GM21825 (cell line): ENCODE measurements around the gene ELF4.
A peak's percentile ranks its signal among the peaks of the same experiment; 100 is the strongest.

Source experiments
- ATAC-seq: cut with Tn5 transposase; IDR thresholded peaks from one replicate; pipeline ENCODE4 v1.9.1; 2021; ENCODE audit warnings: mild to moderate bottlenecking, moderate library complexity; ENCODE audit not compliant: unreplicated experiment

The ELF4 gene

DNA sequence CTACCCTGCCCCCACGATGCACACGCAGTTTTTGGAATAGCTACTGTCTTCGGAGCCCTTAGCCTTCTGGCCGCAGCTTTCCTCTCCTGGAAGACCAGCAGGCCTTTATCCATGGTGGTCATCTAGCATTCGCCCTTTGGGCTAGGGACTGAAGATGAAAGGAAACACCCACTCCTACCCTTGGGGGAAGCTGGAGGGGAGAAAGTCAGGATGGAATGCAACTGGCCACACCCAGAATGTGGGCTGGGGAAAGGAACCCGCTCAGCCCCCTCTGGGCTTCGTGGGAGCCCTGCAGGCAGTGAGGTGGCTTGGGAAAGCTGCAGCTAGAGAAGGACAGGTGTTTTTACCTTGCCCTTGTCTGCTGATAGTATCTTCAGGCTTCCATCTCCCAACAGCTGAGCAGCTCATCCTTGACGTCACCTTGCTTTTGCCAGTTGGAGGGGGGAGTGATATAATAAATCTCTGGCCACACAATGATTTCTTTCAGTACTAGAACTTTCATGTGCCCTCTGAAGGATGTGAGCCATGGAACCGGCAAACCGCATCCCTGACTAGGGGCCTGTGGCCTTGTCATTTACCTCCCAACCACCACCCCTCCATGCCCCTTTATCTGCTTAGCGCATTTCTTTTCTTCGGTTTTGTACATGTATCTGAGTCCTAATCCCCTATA is 59.0 kb downstream of the ELF4 start:
- no peak for ATAC-seq

DNA sequence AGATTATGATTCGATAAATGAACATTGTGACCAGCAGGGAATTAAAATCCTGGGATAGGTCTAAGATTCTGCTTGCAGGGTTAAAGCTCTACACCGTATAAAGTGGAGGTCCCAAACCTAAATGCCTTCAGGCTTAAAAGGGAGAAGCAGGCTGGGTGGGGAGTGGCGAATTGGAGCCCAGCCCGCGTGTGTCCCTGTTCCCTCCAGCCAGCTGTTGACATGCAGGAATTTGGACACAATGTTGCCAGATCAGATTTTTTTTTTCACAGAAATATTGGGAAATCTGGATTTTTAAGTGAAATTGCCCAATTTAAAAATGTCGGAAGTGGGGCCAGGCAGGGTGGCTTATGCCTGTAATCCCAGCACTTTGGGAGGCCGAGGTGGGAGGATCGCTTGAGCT is 60.5 kb downstream of the ELF4 start:
- no peak for ATAC-seq

DNA sequence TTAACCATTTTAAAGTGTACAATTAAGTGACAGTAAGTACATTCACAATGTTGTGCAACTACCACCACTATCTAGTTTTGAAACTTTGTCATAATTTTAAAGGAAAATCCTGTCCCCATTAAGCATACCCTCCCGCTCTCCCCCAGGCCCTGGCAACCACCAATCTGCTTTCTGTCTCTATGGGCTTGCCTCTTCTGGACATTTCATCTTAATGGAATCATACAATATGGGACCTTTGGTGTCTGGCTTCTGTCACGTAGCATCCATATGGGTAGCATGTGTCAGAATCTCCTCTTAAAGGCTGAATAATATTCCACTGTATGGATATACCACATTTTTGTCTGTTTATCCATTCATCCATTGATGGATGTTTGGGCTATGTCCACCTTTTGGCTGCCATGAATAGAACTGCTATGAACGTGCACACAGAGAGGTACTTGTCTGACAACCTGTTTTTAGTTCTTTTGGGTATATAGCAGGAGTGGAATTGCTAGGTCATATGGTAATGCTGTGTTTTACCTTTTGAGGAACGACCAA is 61.5 kb downstream of the ELF4 start:
- ATAC-seq: no peak

DNA sequence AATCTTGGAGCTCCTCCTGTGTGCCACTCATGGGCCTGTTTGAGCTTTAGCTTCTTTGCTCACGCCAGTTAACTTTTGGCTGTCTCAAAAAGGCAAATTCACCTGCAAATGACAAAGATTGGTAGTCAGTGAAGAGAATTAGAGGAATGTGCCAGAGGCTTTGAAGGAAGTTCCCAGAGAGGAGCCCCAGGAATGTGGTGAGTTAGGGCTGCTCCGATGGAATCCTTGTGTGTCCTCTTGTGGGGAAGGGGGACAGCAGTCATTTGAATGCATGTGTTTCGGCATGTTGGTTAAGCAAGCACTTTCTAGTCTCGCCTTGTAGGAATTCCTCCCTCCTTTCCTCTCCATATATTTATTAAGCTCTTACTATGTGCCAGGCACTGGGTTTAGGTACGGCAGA is 62.9 kb downstream of the ELF4 start:
- no peak for ATAC-seq

DNA sequence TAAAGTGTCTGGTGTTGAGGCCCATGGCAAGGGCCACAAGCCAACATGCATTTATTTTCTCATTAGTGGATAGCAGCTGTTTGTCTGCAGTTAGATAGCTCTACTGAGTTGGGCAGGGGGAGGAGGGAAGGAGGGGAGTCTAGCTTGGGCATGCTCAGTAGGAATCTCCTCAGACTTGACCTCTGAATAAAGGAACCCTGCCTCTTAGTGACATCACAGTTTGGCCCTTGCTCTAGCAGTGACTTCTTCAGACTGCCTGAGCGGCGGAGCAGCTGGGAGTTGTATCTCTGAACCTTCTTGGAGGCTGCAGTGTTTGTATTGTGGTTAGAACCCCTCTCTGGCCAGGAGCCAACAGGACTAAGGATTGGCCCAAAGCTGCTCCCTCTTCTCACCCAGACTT is 70.5 kb downstream of the ELF4 start:
- no peak for ATAC-seq

DNA sequence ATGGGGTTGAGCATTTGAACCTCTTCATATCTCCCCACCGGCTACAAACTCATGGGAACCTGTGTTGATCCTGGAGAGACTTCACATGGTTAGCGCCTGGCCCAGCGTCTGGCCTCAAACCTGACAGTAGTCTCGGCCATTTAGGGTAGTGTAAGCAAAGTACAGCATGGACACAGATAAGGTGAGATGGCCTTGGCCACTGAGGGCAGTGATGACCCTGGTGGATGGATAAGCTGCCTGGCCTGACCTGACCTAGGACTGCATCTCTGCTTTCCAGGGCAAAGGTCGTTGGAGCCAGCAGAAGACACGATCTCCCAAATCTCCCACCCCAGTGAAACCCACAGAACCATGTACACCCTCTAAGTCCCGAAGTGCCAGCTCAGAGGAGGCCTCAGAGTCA is 76.1 kb downstream of the ELF4 start:
- ATAC-seq: no peak

DNA sequence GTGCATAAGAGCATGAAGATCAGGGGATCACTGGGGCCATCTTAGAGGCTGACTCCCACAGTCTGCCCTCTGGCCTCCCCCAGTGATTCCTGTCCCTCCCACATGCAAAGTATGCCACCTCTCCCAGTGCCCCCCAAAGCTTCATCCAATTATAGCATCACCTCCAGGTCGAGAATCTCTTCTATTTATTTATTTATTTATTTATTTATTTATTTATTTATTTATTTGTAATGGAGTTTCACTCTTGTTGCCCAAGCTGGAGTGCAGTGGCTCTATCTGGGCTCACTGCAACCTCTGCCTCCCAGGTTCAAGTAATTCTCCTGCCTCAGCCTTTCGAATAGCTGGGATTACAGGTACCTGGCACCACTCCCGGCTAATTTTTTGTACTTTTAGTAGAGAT is 77.7 kb downstream of the ELF4 start:
- ATAC-seq: no peak

DNA sequence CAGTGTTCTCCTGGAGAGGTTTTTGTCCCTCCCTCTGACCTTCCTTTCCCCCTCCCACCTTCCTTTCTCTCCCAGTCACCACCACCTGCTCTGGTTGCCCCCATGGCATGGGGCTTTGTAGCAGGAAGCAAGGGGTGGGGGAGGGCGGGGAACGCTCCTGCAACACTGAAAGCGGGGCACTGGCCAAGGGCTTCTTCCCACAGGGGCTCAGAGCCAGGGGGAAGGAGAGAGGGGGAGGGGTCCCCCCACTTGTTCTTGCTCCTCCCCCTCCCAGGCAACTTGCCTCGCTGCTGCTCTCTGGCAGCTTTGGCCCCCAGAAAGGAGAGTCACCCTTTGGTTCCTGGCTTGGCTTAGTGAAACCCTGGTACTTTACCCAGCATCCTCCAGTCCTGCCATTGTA is 79.5 kb downstream of the ELF4 start:
- no peak for ATAC-seq

DNA sequence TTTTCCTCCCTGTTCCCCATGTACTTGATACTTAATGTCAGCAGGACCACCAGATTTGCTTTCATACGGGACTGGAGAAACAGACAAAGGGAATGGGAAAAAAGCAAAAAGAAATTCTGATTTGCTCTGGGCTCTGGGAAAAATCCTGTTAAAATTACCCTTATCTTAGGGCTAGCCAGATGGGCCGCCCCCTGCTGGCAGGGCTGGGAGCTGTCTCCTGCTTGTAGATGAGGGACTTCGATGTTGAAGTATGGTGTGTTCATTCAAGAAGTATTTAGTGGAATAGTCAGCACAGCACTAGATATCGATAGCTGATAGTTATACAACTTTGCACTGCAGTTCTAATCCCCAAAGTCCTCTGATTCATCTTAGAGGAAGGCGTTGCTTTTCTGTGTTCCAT is 82.1 kb downstream of the ELF4 start:
- no peak for ATAC-seq

DNA sequence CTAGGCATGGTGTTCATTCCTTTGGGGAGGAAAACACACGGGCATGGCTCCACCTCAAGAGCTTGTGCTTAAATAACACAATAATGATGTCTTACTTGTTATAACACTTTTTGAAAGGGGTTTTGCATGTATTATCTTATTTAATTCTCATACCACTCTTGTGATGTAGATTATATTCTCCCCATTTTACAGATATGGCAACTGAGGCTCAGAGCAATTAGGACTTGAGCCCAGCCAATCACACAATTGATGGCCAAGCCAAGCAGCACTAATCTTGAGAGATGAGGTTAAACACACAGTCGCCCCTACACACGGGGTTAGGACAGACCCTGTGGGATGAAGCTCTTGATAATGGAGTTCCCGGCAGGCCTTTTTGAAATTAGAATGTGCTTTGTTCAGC is 82.7 kb downstream of the ELF4 start:
- no peak for ATAC-seq

DNA sequence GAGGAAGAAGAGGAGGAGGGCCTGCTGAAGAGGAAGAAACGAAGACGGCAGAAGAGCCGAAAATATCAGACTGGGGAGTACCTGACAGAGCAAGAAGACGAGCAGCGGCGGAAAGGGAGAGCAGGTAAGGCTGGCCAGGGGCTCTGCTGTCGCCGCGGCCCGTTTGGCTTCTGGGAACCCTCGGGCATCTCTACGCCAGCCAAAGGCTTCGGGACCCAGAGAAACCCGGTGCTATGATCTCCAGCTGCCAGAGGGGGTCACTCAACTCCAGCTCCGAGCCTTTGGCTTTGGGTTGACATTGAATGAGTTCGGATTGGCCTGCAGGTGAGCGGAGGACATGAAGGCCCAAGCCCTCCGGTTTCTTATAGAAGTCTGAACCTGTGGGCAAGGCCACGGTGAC is 85.0 kb downstream of the ELF4 start:
- no peak for ATAC-seq

DNA sequence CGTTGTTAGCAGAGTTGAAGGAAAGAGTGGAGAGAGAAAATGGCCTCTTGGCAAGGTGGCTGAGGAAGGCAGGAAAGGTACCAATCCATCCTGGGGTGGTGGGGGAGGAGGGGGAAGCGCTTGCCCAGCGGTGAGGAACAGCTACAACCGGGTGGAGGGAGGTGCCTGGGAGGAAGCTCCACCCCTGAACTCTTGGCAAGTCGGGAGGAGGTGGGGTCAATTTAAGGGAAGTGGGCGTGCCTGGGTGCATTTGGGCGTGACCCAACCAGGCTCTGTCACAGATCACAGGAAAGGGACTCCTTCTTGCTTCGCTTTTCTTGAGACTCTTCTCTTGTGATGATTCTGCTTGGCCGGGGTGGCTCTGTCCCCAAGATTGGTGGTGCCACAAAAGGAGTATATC is 86.2 kb downstream of the ELF4 start:
- peak; percentile 98 for ATAC-seq

DNA sequence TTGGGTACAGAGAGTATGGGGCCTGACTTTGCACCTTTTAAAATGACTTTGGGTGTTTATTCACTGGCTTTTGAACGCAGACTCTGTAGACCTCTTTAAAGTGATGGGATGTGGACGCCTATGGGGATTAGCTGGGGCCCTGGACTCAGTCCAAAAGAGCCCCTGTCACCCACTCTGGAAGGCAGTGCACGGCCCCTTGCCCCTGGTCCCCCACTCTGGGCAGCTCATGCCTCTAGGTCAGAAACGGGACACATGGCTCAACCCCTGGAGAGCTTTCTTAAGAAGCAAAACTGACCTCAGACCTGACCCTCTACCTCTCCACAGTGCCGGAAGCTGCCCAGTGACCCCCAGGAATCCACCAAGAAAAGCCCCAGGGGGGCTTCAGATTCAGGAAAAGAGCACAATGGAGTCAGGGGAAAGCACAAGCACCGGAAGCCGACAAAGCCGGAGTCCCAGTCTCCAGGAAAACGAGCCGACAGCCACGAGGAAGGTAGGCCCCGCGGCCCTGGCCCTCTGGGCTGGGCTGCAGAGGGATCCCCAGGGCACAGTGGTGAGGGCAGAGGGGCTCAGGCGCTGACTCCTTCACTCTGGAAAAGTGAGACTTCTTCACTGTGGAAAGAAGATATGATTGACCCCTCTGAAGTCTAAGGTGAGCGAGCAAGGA is 89.5 kb downstream of the ELF4 start:
- no peak for ATAC-seq

DNA sequence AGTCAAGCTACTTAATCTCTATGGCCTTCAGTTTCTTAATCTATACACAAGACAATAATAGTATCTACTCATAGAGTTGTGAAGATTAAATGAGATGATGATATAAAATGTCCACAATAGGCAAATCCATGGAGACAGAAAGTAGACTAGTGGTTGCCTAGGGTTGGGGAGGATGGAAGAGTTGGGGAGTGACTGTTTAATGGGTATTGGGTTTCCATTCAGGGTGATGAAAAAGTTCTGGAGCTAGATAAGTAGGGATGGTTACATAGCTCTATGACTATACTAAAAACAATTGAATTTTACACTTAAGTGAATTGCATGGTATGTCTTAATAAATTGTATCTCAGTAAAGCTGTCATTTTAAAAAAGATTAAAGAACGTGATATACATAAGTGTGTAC is 92.2 kb downstream of the ELF4 start:
- ATAC-seq: no peak

DNA sequence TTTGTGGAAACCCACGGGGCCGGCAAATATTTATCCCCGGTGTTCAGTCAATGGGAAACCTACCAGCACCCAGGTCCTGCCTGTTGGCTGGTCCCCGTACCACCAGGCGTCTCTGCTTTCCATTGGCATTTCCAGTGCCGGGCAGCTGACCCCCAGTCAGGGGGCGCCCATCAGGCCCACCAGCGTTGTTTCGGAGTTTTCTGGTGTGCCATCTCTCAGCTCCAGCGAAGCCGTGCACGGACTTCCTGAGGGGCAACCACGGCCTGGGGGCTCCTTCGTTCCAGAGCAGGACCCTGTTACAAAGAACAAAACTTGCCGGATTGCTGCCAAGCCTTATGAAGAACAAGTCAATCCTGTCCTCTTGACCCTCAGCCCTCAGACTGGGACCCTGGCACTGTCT is 95.1 kb downstream of the ELF4 start:
- ATAC-seq: no peak
